Fibroblast of gingiva (primary cell): ENCODE measurements around the gene HNRNPU.

ENCODE experiments used
- DNase-seq: peaks from one replicate; pipeline ENCODE4 v3.0.0-alpha.2; 2011; ENCODE audit warnings: low read depth

Gene HNRNPU

GRCh38 chr1:244862699-244863490, 1.4 kb downstream of the HNRNPU start:
- DNase-seq = peak; percentile 96

GRCh38 chr1:244862354-244862698, 2.0 kb downstream of the HNRNPU start:
- no peak for DNase-seq

- no peak for DNase-seq
Measured at GRCh38 chr1:244861683-244862082, 2.7 kb downstream of the HNRNPU start.

GRCh38 chr1:244860914-244861610, 3.3 kb downstream of the HNRNPU start:
- no peak for DNase-seq

GRCh38 chr1:244860078-244860477, 4.3 kb downstream of the HNRNPU start:
- no peak for DNase-seq

- DNase-seq = no peak
Measured at GRCh38 chr1:244858357-244858756, 6.0 kb downstream of the HNRNPU start.

GRCh38 chr1:244857761-244858160, 6.6 kb downstream of the HNRNPU start:
- DNase-seq = no peak

- no peak for DNase-seq
Measured at GRCh38 chr1:244854865-244855578, 9.3 kb downstream of the HNRNPU start.

GRCh38 chr1:244854166-244854565, 10.2 kb downstream of the HNRNPU start:
- DNase-seq = no peak

GRCh38 chr1:244852694-244853093, 11.6 kb downstream of the HNRNPU start:
- DNase-seq = no peak

GRCh38 chr1:244851546-244852231, 12.7 kb downstream of the HNRNPU start:
- DNase-seq = no peak

GRCh38 chr1:244850896-244851295, 13.4 kb downstream of the HNRNPU start:
- no peak for DNase-seq

- no peak for DNase-seq
Measured at GRCh38 chr1:244850099-244850852, 14.1 kb downstream of the HNRNPU start.

GRCh38 chr1:244849189-244849866, 15.0 kb downstream of the HNRNPU start:
- no peak for DNase-seq

- DNase-seq = no peak
Measured at GRCh38 chr1:244846653-244847052, 17.7 kb downstream of the HNRNPU start.

- DNase-seq = no peak
Measured at GRCh38 chr1:244844155-244845121, 19.9 kb downstream of the HNRNPU start.

- DNase-seq = peak; percentile 21
Measured at GRCh38 chr1:244843148-244843978, 21.0 kb downstream of the HNRNPU start.

- DNase-seq = no peak
Measured at GRCh38 chr1:244841273-244841927, 22.9 kb downstream of the HNRNPU start.
